CD4-positive, alpha-beta T cell (primary cell): ENCODE measurements around the gene OR10P1. TPM values are rescaled to one million over a fixed set of nuclear protein-coding genes. Genes with fewer than 3 reads are reported as not detected.
A peak's percentile ranks its signal among the peaks of the same experiment; 100 is the strongest.

Experiments
- ATAC-seq: fragments of 200-7000 bp; cut with Tn5 transposase; one replicate; pipeline ENCODE4 v1.10.0; 2022; ENCODE audit warnings: mild to moderate bottlenecking; ENCODE audit not compliant: poor library complexity
- CTCF ChIA-PET: fragments of 350-600 bp; sonication (Branson Sonifier 250); formaldehyde crosslinking; loops from one replicate; lab custom pipeline; 2021; ENCODE audit warnings: antibody characterized with exemption, inconsistent platforms; lab: Charles Lee
- POLR2A ChIA-PET: fragments of 350-600 bp; sonication (Branson Sonifier 250); formaldehyde crosslinking; loops from one replicate; lab custom pipeline; 2021; ENCODE audit warnings: antibody characterized with exemption, inconsistent platforms; lab: Charles Lee
- DNase-seq, 14 experiments: peaks; one replicate each; pipeline ENCODE4 v3.0.0-alpha.2; 2013 to 2020; ENCODE audit warnings: mixed read lengths in 2 of 14
- H3K27ac ChIP-seq, 2 donors: one replicate each; pipeline versions ENCODE4 v1.5.1 to v1.7.0; 2013; ENCODE audit warnings: low read length in 2 of 2, low read depth in 1 of 2, mild to moderate bottlenecking in 1 of 2
- H3K27me3 ChIP-seq, 2 experiments: 1 replicate in 1 of 2; 2 replicates in 1 of 2; pipeline versions ENCODE4 v1.6.1 to v1.7.0; 2013; ENCODE audit warnings: low read length in 2 of 2, control low read depth in 1 of 2, mild to moderate bottlenecking in 1 of 2, moderate library complexity in 1 of 2; ENCODE audit not compliant: insufficient read depth in 2 of 2, control insufficient read depth in 1 of 2
- H3K36me3 ChIP-seq: one replicate; pipeline ENCODE4 v1.6.1; 2013; ENCODE audit warnings: low read length, control low read depth; ENCODE audit not compliant: insufficient read depth
- H3K4me1 ChIP-seq: one replicate; pipeline ENCODE4 v1.6.1; 2013; ENCODE audit warnings: low read length, control low read depth; ENCODE audit not compliant: insufficient read depth
- H3K4me3 ChIP-seq: one replicate; pipeline ENCODE4 v1.5.1; 2013; ENCODE audit warnings: mild to moderate bottlenecking, low read length, moderate library complexity
- H3K9me3 ChIP-seq, 2 experiments: 1 replicate in 1 of 2; 2 replicates in 1 of 2; pipeline versions ENCODE4 v1.6.1 to v1.7.0; 2013; ENCODE audit warnings: low read length in 2 of 2, mild to moderate bottlenecking in 2 of 2, control low read depth in 1 of 2, moderate library complexity in 1 of 2; ENCODE audit not compliant: control insufficient read depth in 1 of 2, insufficient read depth in 1 of 2
- H3K27ac Mint-ChIP-seq: one replicate; pipeline ENCODE4 v1.8.0; 2020; ENCODE audit warnings: mixed read lengths
- H3K27me3 Mint-ChIP-seq: one replicate; pipeline ENCODE4 v1.8.0; 2021; ENCODE audit warnings: mixed read lengths
- H3K36me3 Mint-ChIP-seq: one replicate; pipeline ENCODE4 v1.8.0; 2021; ENCODE audit warnings: low read depth, mixed read lengths
- H3K4me1 Mint-ChIP-seq: one replicate; pipeline ENCODE4 v1.8.0; 2021; ENCODE audit warnings: low read depth, mixed read lengths
- H3K4me3 Mint-ChIP-seq: one replicate; pipeline ENCODE4 v1.8.0; 2020; ENCODE audit warnings: mild to moderate bottlenecking, mixed read lengths
- H3K9me3 Mint-ChIP-seq: one replicate; pipeline ENCODE4 v1.8.0; 2020; ENCODE audit warnings: mixed read lengths
- intact Hi-C, 2 experiments: fragments of 100-400 bp; cut with DNase I in 1 of 2; cut with micrococcal nuclease in 1 of 2; formaldehyde crosslinking; loops; one replicate each; pipeline versions ENCODE4 v1.15.1 to v1.9.0; 2023 to 2025; cut with DNase I, micrococcal nuclease
- total RNA-seq, 174 experiments: library from RNA in 2 of 174; stranded (reverse) in 2 of 174; gene quantifications; one replicate each; pipeline ENCODE4 v1.2.3 and lab custom pipeline; 2021 to 2026
- TF ChIP-seq, protein P1 (sequence below): fragments of 200-600 bp; IDR thresholded peaks from one replicate; pipeline ENCODE4 v1.8.0; 2022; ENCODE audit warnings: antibody characterized with exemption, mild to moderate bottlenecking

Gene OR10P1
- total RNA-seq, 2 experiments from 2014 or later, result not detected

GRCh38 chr12:55619354-55620138 is 17.1 kb upstream of the OR10P1 start:
- TF ChIP-seq, protein P1, sequence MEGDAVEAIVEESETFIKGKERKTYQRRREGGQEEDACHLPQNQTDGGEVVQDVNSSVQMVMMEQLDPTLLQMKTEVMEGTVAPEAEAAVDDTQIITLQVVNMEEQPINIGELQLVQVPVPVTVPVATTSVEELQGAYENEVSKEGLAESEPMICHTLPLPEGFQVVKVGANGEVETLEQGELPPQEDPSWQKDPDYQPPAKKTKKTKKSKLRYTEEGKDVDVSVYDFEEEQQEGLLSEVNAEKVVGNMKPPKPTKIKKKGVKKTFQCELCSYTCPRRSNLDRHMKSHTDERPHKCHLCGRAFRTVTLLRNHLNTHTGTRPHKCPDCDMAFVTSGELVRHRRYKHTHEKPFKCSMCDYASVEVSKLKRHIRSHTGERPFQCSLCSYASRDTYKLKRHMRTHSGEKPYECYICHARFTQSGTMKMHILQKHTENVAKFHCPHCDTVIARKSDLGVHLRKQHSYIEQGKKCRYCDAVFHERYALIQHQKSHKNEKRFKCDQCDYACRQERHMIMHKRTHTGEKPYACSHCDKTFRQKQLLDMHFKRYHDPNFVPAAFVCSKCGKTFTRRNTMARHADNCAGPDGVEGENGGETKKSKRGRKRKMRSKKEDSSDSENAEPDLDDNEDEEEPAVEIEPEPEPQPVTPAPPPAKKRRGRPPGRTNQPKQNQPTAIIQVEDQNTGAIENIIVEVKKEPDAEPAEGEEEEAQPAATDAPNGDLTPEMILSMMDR, result peak; percentile 87
- H3K4me3 Mint-ChIP-seq, result no peak overlapping the region
- Histone ChIP-seq H3K4me1 (no peaks in the 10 kb centered on the region), H3K27me3 (peaks cover 0 to 9% of the 10 kb centered on the region in 2 experiments), H3K9me3 (peaks cover 6 to 22% of the 10 kb centered on the region in 2 experiments), H3K36me3 (no peaks in the 10 kb centered on the region), H3K4me3 (no peak overlapping the region), H3K27ac (no peak overlapping the region)
- peak; percentile 96 for ATAC-seq
- POLR2A ChIA-PET, result no interaction called here
- CTCF ChIA-PET, result interaction anchor here (0.7 kb wide), 1 partner anchor 895 kb away, joined by 3 read pairs; no protein-coding TSS in a partner anchor
- H3K9me3 Mint-ChIP-seq, result peaks cover 9% of the 10 kb centered on the region
- peaks cover 6% of the 10 kb centered on the region for H3K4me1 Mint-ChIP-seq
- no peaks in the 10 kb centered on the region for H3K36me3 Mint-ChIP-seq
- peaks cover 48% of the 10 kb centered on the region for H3K27me3 Mint-ChIP-seq
- H3K27ac Mint-ChIP-seq, result no peak overlapping the region
- intact Hi-C loops, result loop anchor here (1.0 to 5.0 kb wide), 2 partner anchors 430 to 917 kb away; no protein-coding TSS in a partner anchor
- DNase-seq, result peak in 10 of 14 experiments; percentile 3 to 85 (median 22)

GRCh38 chr12:55624056-55624455 is 12.6 kb upstream of the OR10P1 start:
- intact Hi-C loops, result no loop called here
- TF ChIP-seq, protein P1, result no peak
- peaks cover 20% of the 10 kb centered on the region for H3K27me3 Mint-ChIP-seq
- no peaks in the 10 kb centered on the region for H3K36me3 ChIP-seq
- no peaks in the 10 kb centered on the region for H3K27me3 ChIP-seq
- ATAC-seq (no peak), DNase-seq (no peak)
- H3K9me3 Mint-ChIP-seq, result no peaks in the 10 kb centered on the region
- ChIA-PET CTCF (no interaction called here), POLR2A (no interaction called here)
- H3K27ac Mint-ChIP-seq, result no peak overlapping the region
- H3K4me3 Mint-ChIP-seq, result no peak overlapping the region
- peaks cover 8% of the 10 kb centered on the region for H3K4me1 Mint-ChIP-seq
- H3K4me1 ChIP-seq, result no peaks in the 10 kb centered on the region
- H3K4me3 ChIP-seq, result no peak overlapping the region
- no peaks in the 10 kb centered on the region for H3K9me3 ChIP-seq
- no peak overlapping the region for H3K27ac ChIP-seq
- H3K36me3 Mint-ChIP-seq, result no peaks in the 10 kb centered on the region

DNA sequence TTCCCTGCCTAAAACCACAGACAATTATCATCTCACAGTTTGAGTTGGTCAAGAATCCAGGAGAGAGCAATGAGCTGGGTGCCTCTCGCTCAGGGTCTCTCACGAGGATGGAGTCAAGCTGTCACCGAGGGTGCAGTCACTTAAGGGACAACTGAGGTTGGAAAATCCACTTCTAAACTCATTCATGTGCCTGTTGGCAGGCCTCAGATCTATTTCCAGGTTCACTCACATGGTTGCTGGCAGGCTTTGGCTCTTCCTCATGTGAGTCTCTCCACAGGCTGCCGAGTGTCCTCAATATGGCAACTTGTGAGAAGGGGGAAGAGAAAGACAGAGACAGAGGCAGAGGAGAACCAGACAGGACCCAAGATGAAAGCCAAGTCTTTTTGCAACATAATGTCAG is 10.5 kb upstream of the OR10P1 start:
- TF ChIP-seq, protein P1, result no peak
- POLR2A ChIA-PET, result no interaction called here
- Mint-ChIP-seq H3K27ac (no peak overlapping the region), H3K4me3 (no peak overlapping the region), H3K36me3 (no peaks in the 10 kb centered on the region), H3K9me3 (no peaks in the 10 kb centered on the region), H3K27me3 (peaks cover 10% of the 10 kb centered on the region), H3K4me1 (peaks cover 4% of the 10 kb centered on the region)
- intact Hi-C loops, result no loop called here
- Histone ChIP-seq H3K4me3 (no peak overlapping the region), H3K9me3 (no peaks in the 10 kb centered on the region), H3K27ac (no peak overlapping the region), H3K4me1 (peaks cover 4% of the 10 kb centered on the region), H3K27me3 (no peaks in the 10 kb centered on the region), H3K36me3 (no peaks in the 10 kb centered on the region)
- CTCF ChIA-PET, result no interaction called here
- ATAC-seq (no peak), DNase-seq (no peak)
